NB4 (cell line): ENCODE data around the gene KRR1.

Source experiments
- POLR2A ChIP-seq: IDR thresholded peaks from 2 replicates; pipeline ENCODE4 v1.6.1; 2011; ENCODE audit warnings: mild to moderate bottlenecking; ENCODE audit not compliant: insufficient read length; ENCODE audit errors: extremely low read depth
- TF ChIP-seq, protein P1 (sequence below): IDR thresholded peaks from one replicate; pipeline ENCODE4 v1.5.1; 2012; ENCODE audit warnings: low read depth, low read length
- TF ChIP-seq, protein P2 (sequence below): IDR thresholded peaks from 2 replicates; pipeline ENCODE4 v1.6.1; 2011; ENCODE audit warnings: low read depth, low read length

DNA sequence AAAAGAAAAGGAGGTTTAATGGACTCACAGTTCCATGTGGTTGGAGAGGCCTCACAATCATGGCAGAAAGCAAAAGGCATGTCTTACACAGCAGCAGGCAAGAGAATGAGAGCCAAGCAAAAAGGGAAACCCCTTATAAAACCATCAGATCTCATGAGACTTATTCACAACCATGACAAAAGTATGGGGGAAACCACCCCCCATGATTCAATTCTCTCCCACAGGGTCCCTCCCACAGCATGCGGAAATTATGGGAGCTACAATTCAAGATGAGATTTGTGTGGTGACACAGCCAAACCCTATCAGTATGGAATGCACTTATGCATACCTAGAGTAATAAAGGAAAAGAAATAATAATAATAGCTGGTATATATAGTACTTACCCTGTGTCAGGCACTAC lies 35.3 kb downstream of the KRR1 start:
- TF ChIP-seq, protein P1, sequence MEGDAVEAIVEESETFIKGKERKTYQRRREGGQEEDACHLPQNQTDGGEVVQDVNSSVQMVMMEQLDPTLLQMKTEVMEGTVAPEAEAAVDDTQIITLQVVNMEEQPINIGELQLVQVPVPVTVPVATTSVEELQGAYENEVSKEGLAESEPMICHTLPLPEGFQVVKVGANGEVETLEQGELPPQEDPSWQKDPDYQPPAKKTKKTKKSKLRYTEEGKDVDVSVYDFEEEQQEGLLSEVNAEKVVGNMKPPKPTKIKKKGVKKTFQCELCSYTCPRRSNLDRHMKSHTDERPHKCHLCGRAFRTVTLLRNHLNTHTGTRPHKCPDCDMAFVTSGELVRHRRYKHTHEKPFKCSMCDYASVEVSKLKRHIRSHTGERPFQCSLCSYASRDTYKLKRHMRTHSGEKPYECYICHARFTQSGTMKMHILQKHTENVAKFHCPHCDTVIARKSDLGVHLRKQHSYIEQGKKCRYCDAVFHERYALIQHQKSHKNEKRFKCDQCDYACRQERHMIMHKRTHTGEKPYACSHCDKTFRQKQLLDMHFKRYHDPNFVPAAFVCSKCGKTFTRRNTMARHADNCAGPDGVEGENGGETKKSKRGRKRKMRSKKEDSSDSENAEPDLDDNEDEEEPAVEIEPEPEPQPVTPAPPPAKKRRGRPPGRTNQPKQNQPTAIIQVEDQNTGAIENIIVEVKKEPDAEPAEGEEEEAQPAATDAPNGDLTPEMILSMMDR = no peak
- no peak for TF ChIP-seq POLR2A
- TF ChIP-seq, protein P2, sequence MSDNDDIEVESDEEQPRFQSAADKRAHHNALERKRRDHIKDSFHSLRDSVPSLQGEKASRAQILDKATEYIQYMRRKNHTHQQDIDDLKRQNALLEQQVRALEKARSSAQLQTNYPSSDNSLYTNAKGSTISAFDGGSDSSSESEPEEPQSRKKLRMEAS = no peak
